ENCODE results near the gene SYNGR1.
"Not testable (repeated sequence)": the region's sequence is repeated elsewhere in the genome, so short reads cannot be mapped to it uniquely, and the experiment has no call there.

Gene SYNGR1

DNA sequence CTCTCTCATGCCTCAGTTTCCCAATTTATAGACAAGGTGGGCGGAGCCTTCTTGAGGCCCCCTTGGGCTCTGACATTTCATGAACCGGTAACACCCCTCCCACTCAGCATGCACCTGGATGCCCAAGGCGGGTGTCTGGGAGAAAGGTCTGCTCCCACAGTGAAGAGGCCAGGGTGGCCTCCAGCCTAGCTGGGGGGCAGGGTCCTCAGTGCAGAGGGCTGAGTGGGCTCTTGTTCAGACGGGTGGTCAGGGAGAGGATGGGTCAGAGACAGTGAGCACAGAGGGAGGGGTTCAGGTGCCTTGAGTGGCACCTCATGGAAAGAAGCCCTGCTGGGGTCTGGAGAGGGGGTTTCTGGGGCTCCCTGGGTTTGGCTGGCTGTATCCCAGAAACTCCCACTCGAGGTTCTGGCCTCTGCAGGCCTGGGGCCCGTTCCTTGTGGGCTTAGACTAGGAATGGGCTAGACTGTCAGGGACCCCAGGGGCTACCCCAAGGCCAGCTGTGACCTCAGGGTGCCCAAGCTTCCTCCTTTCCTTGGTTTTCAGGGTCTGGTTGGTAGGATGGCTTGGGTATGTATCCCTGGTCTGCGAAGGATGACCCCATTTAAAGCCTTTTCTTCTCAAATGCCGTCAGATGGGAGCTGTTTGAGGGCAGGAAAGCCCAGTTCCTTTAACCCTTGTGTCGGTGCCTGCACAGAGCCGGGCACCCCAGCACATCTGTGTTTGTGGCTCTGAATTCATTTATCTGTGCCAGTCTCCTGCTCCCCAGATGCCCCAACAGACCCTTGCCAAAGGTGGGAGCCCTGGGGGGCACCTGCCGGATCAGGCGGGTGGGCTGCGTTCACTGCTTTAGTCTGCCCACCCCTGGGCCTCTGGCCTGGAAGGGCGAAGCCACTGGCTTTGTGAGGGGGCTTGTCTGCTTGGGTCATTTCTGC is 1.2 kb downstream of the SYNGR1 start:
- no peak for DNase-seq (ENCODE audit: low read depth in 4 of 4, low spot score in 1 of 4)

- no peak for DNase-seq (ENCODE audit: low read depth in 4 of 4, low spot score in 1 of 4)
Observed at GRCh38 chr22:39351689-39352214, 2.0 kb downstream of the SYNGR1 start.

DNA sequence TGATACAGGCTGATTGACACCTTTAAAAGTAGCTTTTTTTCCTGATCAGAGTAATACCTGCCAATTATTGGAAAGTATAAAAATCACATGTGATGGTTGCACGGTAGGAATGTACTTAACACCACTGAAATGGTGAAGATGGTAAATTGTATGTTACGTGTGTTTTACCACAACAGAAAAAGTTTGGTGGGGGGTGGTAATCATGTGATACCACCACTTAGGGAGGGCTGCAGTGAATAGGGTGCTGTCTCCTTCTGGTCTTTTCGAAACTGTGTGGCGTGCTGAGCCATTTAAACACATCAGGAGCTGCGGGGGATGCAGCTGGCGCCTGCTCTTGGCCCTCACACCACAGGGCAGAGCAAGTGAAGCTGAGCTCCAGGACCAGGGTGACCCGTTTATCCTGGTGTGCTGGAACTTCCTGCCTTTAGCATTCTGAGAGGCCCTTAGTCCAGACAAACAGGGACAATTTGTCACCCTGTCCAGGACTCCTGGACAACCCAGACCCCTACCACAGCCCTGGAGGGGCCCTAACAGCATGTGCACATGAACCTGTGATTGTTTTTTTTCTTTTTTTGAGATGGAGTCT is 2.6 kb downstream of the SYNGR1 start:
- DNase-seq (ENCODE audit: low read depth in 4 of 4, low spot score in 1 of 4), result no peak

- no peak for DNase-seq (ENCODE audit: low read depth in 4 of 4, low spot score in 1 of 4)
Observed at GRCh38 chr22:39353346-39353745, 3.6 kb downstream of the SYNGR1 start.

- no peak for DNase-seq (ENCODE audit: low read depth in 4 of 4, low spot score in 1 of 4)
Observed at GRCh38 chr22:39355080-39355479, 5.3 kb downstream of the SYNGR1 start.

GRCh38 chr22:39355805-39356204 is 6.0 kb downstream of the SYNGR1 start:
- DNase-seq (ENCODE audit: low read depth in 4 of 4, low spot score in 1 of 4), result not testable (repeated sequence)

DNA sequence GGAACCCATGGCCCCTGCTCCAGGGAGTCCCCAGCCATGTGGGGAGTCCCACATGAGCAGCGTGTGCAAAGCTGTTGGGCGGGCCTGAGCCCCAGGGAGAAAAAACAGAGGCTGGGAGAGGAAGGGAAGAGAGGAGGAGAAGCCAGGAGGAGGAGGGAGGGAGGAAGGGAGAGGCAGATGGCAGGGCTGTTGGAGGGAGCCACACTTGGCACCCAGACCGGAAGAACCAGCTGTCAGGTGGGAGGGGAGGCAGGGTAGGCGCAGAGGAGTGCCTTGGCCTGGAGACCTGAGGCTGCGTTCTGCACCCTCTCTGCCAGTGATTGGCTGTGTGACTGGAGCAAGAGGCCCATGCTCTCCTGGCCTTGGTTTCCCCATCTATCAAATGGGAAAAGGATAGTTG is 6.7 kb downstream of the SYNGR1 start:
- DNase-seq (ENCODE audit: low read depth in 4 of 4, low spot score in 1 of 4), result no peak

DNA sequence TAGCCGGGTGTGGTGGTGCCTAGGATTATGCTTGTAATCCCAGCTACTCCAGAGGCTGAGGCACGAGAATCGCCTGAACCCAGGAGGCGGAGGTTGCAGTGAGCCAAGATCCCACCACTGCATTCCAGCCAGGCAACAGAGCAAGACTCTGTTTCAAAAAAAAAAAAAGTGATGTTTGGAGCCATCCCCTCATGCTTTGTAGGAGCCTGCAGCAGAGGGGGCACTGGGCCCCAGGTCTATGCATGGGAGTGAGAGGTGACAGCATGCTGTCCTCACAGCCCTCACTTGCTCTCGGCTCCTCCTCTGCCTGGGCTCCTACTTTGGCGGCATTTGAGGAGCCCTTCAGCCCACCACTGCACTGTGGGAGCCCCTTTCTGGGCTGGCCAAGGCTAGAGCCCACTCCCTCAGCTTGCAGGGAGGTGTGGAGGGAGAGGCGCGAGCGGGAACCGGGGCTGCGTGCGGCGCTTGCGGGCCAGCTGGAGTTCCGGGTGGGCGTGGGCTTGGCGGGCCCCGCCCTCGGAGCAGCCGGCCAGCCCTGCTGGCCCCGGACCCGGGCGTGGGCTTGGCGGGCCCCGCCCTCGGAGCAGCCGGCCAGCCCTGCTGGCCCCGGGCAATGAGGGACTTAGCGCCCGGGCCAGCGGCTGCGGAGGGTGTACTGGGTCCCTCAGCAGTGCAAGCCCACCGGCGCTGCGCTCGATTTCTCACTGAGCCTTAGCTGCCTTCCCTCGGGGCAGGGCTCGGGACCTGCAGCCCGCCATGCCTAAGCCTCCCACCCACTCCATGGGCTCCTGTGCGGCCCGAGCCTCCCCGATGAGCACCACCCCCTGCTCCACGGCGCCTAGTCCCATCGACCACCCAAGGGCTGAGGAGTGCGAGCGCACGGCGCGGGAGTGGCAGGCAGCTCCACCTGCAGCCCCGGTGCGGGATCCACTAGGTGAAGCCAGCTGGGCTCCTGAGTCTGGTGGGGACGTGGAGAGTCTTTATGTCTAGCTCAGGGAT is 7.6 kb downstream of the SYNGR1 start:
- not testable (repeated sequence) for DNase-seq (ENCODE audit: low read depth in 4 of 4, low spot score in 1 of 4)

DNA sequence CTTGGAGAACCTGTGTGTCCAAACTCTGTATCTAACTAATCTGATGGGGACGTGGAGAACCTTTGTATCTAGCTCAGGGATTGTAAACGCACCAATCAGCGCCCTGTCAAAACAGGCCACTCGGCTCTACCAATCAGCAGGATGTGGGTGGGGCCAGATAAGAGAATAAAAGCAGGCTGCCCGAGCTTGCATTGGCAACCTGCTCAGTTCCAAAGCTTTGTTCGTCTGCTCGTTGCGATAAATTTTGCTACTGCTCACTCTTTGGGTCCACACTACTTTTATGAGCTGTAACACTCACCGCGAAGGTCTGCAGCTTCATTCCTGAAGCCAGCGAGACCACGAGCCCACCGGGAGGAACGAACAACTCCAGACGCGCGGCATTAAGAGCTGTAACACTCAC is 8.4 kb downstream of the SYNGR1 start:
- DNase-seq (ENCODE audit: low read depth in 4 of 4, low spot score in 1 of 4), result not testable (repeated sequence)

GRCh38 chr22:39359659-39360195 is 9.9 kb downstream of the SYNGR1 start:
- DNase-seq (ENCODE audit: low read depth in 4 of 4, low spot score in 1 of 4), result no peak

DNA sequence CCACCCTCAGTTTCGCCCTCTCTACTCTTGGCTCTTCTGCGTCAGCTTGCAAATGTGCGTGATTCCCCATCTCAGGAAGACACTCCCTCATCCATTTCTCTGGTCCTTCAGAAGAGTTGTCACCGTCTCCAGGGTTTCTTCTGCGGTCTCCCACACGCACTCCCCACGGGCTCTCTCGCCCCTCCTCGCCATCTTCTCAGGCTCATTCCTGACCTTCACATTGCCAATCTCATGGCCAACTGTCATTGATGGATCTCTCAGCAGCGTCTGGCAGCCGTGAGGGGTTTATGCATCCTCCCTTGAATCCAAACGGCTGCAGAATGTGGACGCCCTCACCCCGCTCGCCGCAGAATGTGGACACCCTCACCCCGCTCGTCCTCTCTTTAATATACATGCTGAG is 10.5 kb downstream of the SYNGR1 start:
- DNase-seq (ENCODE audit: low read depth in 4 of 4, low spot score in 1 of 4), result no peak

GRCh38 chr22:39360674-39361413 is 11.1 kb downstream of the SYNGR1 start:
- DNase-seq (ENCODE audit: low read depth in 4 of 4, low spot score in 1 of 4), result no peak

- no peak for DNase-seq (ENCODE audit: low read depth in 4 of 4, low spot score in 1 of 4)
Observed at GRCh38 chr22:39361496-39361895, 11.7 kb downstream of the SYNGR1 start.

DNA sequence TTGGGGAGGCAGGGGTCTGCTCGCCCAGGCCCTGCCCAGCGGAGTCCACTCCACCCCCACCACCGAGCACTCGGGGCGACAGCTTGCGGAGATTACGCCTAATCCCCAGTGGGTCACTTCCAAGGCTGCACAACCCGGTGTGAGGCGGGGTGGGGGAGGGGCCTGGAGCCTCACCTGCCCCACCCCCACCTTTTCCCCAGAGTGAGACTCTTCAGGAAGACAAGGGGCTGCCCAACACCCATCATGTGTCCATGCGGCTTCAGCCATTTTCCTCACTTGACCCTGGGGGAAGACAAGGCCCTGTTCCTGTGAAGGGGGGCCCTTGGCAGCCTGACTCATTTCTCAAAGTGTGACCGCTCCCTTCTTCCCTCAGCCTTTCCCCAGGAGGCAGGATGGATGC is 12.5 kb downstream of the SYNGR1 start:
- no peak for DNase-seq (ENCODE audit: low read depth in 4 of 4, low spot score in 1 of 4)

- no peak for DNase-seq (ENCODE audit: low read depth in 4 of 4, low spot score in 1 of 4)
Observed at GRCh38 chr22:39362932-39363331, 13.1 kb downstream of the SYNGR1 start.

- no peak for DNase-seq (ENCODE audit: low read depth in 4 of 4, low spot score in 1 of 4)
Observed at GRCh38 chr22:39363751-39364515, 14.1 kb downstream of the SYNGR1 start.

DNA sequence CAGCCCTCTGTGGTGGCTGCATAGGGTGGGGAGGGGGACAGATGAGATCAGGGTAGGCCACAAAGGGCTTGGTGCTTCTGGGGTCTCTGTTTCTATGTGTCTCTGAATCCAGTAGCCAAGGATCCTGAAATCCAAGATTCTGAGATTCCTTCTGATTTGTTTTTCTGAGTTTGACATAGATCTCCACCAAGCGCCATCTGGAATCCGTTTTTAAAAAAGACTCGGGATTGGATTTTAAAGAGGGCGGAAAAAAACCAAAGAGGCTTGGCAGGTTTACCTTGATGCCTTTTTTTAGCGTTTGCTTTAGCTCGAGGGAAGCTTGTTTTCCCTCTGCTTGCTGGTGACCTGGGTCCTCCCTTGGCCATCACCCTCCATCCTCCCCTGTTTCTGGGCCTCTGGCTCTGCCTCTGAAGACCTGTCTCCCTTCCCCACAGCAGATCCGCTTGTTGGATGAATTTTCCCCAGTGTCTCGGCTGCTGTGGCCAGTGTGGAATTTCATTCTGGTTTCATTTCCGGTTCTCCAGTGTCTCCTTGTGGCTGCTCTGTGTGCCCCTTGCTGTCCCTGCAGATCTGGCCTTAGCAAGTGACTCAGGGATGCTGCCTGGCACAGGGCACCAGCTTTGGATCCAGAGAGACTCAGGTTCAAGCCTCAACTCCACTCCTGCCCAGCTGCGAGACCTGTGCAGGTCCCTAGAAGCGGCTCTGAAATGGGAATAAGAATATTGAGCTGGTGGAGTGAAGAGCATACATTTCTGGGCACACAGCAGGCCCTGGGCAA is 15.1 kb downstream of the SYNGR1 start:
- DNase-seq (ENCODE audit: low read depth in 4 of 4, low spot score in 1 of 4), result no peak

DNA sequence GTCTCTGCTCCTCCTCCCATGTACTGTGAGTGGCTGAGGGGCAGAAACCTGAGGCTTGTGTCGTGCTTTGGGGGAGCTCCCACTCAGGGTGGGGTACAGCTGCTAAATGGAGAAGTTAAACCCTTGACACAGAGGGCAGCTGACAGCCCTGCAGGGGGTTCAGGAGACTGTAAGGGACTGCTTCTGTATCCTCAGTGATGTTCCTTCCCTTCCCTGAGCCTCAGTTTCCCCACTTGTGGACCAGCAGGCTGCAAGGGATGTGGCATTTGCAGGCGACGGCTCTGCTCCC is 15.6 kb downstream of the SYNGR1 start:
- DNase-seq (ENCODE audit: low read depth in 4 of 4, low spot score in 1 of 4), result no peak

DNA sequence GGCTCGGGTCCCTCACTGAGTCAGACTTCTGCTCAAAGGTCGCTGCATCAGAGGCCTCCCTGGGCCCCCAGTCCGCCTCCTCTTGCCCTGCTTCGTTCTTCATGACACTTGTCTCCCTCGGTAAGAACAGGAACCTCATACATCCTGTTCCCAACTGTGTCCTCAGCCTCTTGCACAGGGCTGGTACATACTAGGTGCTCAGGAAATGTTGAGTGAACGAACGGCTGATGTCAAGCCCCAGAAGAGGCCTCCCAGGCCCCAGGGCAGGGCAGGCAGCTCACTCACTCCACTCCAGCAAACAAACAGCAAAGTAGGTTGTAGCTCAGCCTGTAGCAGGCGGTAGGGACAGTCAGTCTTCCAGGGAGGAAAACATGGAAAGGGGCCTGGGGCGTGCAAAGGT is 17.2 kb downstream of the SYNGR1 start:
- no peak for DNase-seq (ENCODE audit: low read depth in 4 of 4, low spot score in 1 of 4)

Data from stimulated activated CD4-positive, alpha-beta T cell treated with anti-CD3 and anti-CD28 coated beads, Interleukin-1b, Interleukin-23, amount 100 ng/mL, for 24 hours (primary cell).